Progenitor cell of endocrine pancreas (in vitro differentiated cells): ENCODE data around the gene VASH1. TPM values are rescaled to one million over a fixed set of nuclear protein-coding genes. Genes with fewer than 3 reads are reported as not detected.

Source experiments
- DNase-seq: peaks from one replicate; pipeline ENCODE4 v3.0.0; 2021; ENCODE audit warnings: low spot score; ENCODE audit not compliant: unreplicated experiment
- H3K27ac Mint-ChIP-seq: 2 replicates; pipeline ENCODE4 v1.8.0; 2021; ENCODE audit warnings: mild to moderate bottlenecking, moderate library complexity, mixed read lengths
- H3K27me3 Mint-ChIP-seq: 2 replicates; pipeline ENCODE4 v1.8.0; 2021; ENCODE audit warnings: mixed read lengths
- H3K36me3 Mint-ChIP-seq: 2 replicates; pipeline ENCODE4 v1.8.0; 2022; ENCODE audit warnings: mixed read lengths; ENCODE audit not compliant: insufficient read depth
- H3K4me1 Mint-ChIP-seq: 2 replicates; pipeline ENCODE4 v1.8.0; 2021; ENCODE audit warnings: low read depth, mixed read lengths
- H3K4me3 Mint-ChIP-seq: 2 replicates; pipeline ENCODE4 v1.8.0; 2021; ENCODE audit warnings: low read depth, mild to moderate bottlenecking, moderate library complexity, mixed read lengths
- H3K9me3 Mint-ChIP-seq: 2 replicates; pipeline ENCODE4 v1.8.0; 2021; ENCODE audit warnings: low read depth, mixed read lengths
- CTCF ChIP-seq: fragments of 200-600 bp; sonication (generic); IDR thresholded peaks from one replicate; pipeline ENCODE4 v1.5.0; 2021; ENCODE audit warnings: antibody characterized with exemption, mild to moderate bottlenecking; ENCODE audit not compliant: unreplicated experiment
- total RNA-seq: library from RNA; stranded (reverse); gene quantifications from 2 replicates; pipeline ENCODE4 v1.2.1, GENCODE V29; 2021

VASH1 gene
- total RNA-seq, 1 donor from 2014 or later, result 43.2 TPM

GRCh38 chr14:76763096-76764041 lies 2.1 kb downstream of the VASH1 start:
- no peak for TF ChIP-seq CTCF
- peak overlapping the region; percentile 81 for H3K4me3 Mint-ChIP-seq
- H3K36me3 Mint-ChIP-seq, result peaks cover 3% of the 10 kb centered on the region
- no peak for DNase-seq
- no peaks in the 10 kb centered on the region for H3K9me3 Mint-ChIP-seq
- H3K4me1 Mint-ChIP-seq, result peaks cover 20% of the 10 kb centered on the region
- no peak overlapping the region for H3K27ac Mint-ChIP-seq
- H3K27me3 Mint-ChIP-seq, result peaks cover 41% of the 10 kb centered on the region

- no peaks in the 10 kb centered on the region for H3K9me3 Mint-ChIP-seq
- H3K4me3 Mint-ChIP-seq, result no peak overlapping the region
- peaks cover 20% of the 10 kb centered on the region for H3K4me1 Mint-ChIP-seq
- peaks cover 24% of the 10 kb centered on the region for H3K27me3 Mint-ChIP-seq
- no peak overlapping the region for H3K27ac Mint-ChIP-seq
- no peak for TF ChIP-seq CTCF
- H3K36me3 Mint-ChIP-seq, result peaks cover 5% of the 10 kb centered on the region
- DNase-seq, result no peak
Observed at GRCh38 chr14:76765461-76765931, 4.2 kb downstream of the VASH1 start.

- Mint-ChIP-seq H3K36me3 (peaks cover 7% of the 10 kb centered on the region), H3K4me3 (no peak overlapping the region), H3K4me1 (peaks cover 19% of the 10 kb centered on the region), H3K9me3 (no peaks in the 10 kb centered on the region), H3K27ac (no peak overlapping the region), H3K27me3 (peaks cover 11% of the 10 kb centered on the region)
- TF ChIP-seq CTCF, result no peak
- DNase-seq, result no peak
Observed at GRCh38 chr14:76767681-76768656, 6.7 kb downstream of the VASH1 start.

- Mint-ChIP-seq H3K4me1 (peaks cover 19% of the 10 kb centered on the region), H3K27me3 (peaks cover 3% of the 10 kb centered on the region), H3K9me3 (no peaks in the 10 kb centered on the region), H3K4me3 (no peak overlapping the region), H3K36me3 (peaks cover 7% of the 10 kb centered on the region), H3K27ac (no peak overlapping the region)
- no peak for TF ChIP-seq CTCF
- DNase-seq, result no peak
Observed at GRCh38 chr14:76768671-76769500, 7.6 kb downstream of the VASH1 start.
